Measurements from ENCODE around the gene IFNA14. TPM values are rescaled to one million over a fixed set of nuclear protein-coding genes. Genes with fewer than 3 reads are reported as not detected.
"Not testable (repeated sequence)": the region's sequence is repeated elsewhere in the genome, so short reads cannot be mapped to it uniquely, and the experiment has no call there.

The IFNA14 gene
- total and polyA plus RNA-seq, 2 donors (not counting 1 experiment from before 2014, with no cell fraction given) = not detected

DNA sequence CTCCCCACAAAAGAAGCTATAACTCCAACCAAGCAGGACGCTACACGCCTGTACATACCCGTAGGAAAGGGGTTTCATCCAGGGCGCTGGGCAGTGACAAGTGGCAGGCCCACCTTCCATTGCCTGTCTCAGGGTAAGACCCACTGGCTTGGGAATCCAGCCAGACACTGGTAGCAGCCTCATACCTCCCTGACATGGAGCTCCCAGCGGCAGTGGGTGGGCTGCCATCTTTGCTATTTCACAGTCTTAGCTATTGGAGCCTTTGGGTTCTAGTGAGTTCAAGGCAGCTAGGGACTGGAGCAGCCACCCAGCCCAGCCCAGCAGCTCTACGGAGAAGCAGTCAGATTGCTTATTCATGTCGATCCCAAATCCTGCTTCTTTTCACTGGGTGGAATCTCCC, 29.5 kb downstream of the IFNA14 start:
- intact Hi-C loops (cut with micrococcal nuclease) = no loop called here
- Histone ChIP-seq H3K9ac (ENCODE audit: low read length) (no peak overlapping the region), H3K79me2 (ENCODE audit: control insufficient read depth, insufficient read depth, low read length) (no peaks in the 10 kb centered on the region), H2AFZ (ENCODE audit: insufficient read depth, low read depth, low read length, poor library complexity, severe bottlenecking) (no peak overlapping the region), H3K9me3 (ENCODE audit: control extremely low read depth in 1 of 3, control insufficient read depth in 2 of 3, insufficient read depth in 1 of 3, low read length in 2 of 3) (no peaks in the 10 kb centered on the region), H3K36me3 (replicated peaks in 1 of 2; ENCODE audit: control extremely low read depth in 1 of 2, control insufficient read depth in 1 of 2, extremely low read depth in 1 of 2, insufficient read depth in 2 of 2, low read length in 1 of 2) (no peaks in the 10 kb centered on the region), H3K4me3 (ENCODE audit: control extremely low read depth in 1 of 5, extremely low read depth in 1 of 5, insufficient read depth in 1 of 5, low read depth in 2 of 5, low read length in 4 of 5) (no peak overlapping the region), H3K4me2 (replicated peaks; ENCODE audit: low read depth, low read length, poor library complexity, severe bottlenecking) (no peak overlapping the region), H3K27ac (ENCODE audit: low read length in 2 of 2) (no peak overlapping the region), H3K4me1 (ENCODE audit: control insufficient read depth in 2 of 2, insufficient read depth in 2 of 2, low read length in 2 of 2) (no peaks in the 10 kb centered on the region), H3K27me3 (replicated peaks in 1 of 4; ENCODE audit: control extremely low read depth in 1 of 4, control insufficient read depth in 3 of 4, insufficient read depth in 4 of 4, low read length in 3 of 4) (peaks cover 0 to 5% (median 0%) of the 10 kb centered on the region in 4 experiments), H4K20me1 (ENCODE audit: control insufficient read depth, insufficient read depth, low read length, poor library complexity, severe bottlenecking) (no peaks in the 10 kb centered on the region)
- no peak overlapping the region for H3K27ac Mint-ChIP-seq
- DNase-seq (no peak), ATAC-seq (ENCODE audit: low read depth) (no peak)
- H3K9me3 Mint-ChIP-seq (ENCODE audit: insufficient read depth) = no peaks in the 10 kb centered on the region
- H3K27me3 Mint-ChIP-seq = peaks cover 13% of the 10 kb centered on the region
- TF ChIP-seq EZH2 (IDR thresholded peaks at IDR 0.05; ENCODE audit: borderline replicate concordance, insufficient read depth, low read depth, low read length, poor library complexity, severe bottlenecking) = no peak
- TF ChIP-seq, protein P1, sequence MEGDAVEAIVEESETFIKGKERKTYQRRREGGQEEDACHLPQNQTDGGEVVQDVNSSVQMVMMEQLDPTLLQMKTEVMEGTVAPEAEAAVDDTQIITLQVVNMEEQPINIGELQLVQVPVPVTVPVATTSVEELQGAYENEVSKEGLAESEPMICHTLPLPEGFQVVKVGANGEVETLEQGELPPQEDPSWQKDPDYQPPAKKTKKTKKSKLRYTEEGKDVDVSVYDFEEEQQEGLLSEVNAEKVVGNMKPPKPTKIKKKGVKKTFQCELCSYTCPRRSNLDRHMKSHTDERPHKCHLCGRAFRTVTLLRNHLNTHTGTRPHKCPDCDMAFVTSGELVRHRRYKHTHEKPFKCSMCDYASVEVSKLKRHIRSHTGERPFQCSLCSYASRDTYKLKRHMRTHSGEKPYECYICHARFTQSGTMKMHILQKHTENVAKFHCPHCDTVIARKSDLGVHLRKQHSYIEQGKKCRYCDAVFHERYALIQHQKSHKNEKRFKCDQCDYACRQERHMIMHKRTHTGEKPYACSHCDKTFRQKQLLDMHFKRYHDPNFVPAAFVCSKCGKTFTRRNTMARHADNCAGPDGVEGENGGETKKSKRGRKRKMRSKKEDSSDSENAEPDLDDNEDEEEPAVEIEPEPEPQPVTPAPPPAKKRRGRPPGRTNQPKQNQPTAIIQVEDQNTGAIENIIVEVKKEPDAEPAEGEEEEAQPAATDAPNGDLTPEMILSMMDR (IDR thresholded peaks at IDR 0.05) = no peak
- 96% methylated on average over 7 of the region's 7 CpGs for WGBS (ENCODE audit: insufficient coverage)
- CTCF ChIA-PET = interaction anchor here (1.5 to 1.6 kb wide), 2 partner anchors 25 to 108 kb away, joined by 3 to 4 read pairs; no protein-coding TSS in a partner anchor
- peaks cover 2% of the 10 kb centered on the region for H3K4me1 Mint-ChIP-seq
- H3K4me3 Mint-ChIP-seq = no peak overlapping the region
- POLR2A ChIA-PET = no interaction called here

DNA sequence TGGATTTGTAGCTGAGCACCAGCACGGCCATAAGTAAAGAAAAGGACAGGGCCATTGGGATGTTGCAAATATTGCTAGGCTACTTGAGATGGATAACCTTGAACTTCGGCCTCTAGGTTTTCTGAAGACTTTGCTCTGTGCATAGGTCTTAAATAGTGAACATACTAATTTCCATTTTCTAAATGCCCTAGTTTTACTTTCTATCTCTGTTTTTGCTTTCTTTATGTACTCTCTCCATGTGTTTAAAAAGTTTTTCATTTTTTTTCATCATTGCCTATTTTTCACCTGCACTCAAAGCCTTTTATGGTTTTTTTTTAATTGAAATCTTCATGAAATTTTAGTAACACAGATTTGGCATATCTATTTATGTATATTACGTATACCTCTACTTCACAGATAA, 32.8 kb downstream of the IFNA14 start, which contains the start of gene IFNA10:
TSS of gene IFNA10 (minus strand) at position 101 of the 400 bp plus-strand sequence. CDS start at position 55, 46 bp downstream.
- H3K4me1 ChIP-seq (ENCODE audit: control insufficient read depth in 2 of 2, insufficient read depth in 2 of 2, low read length in 2 of 2); H3K9me3 ChIP-seq (ENCODE audit: control extremely low read depth in 1 of 3, control insufficient read depth in 2 of 3, insufficient read depth in 1 of 3, low read length in 2 of 3); H3K27me3 ChIP-seq (replicated peaks in 1 of 4; ENCODE audit: control extremely low read depth in 1 of 4, control insufficient read depth in 3 of 4, insufficient read depth in 4 of 4, low read length in 3 of 4); H3K9ac ChIP-seq (ENCODE audit: low read length); DNase-seq; POLR2A ChIA-PET; H3K36me3 ChIP-seq (replicated peaks in 1 of 2; ENCODE audit: control extremely low read depth in 1 of 2, control insufficient read depth in 1 of 2, extremely low read depth in 1 of 2, insufficient read depth in 2 of 2, low read length in 1 of 2); ATAC-seq (ENCODE audit: low read depth); H3K79me2 ChIP-seq (ENCODE audit: control insufficient read depth, insufficient read depth, low read length); H2AFZ ChIP-seq (ENCODE audit: insufficient read depth, low read depth, low read length, poor library complexity, severe bottlenecking); H3K4me1 Mint-ChIP-seq; H3K4me2 ChIP-seq (replicated peaks; ENCODE audit: low read depth, low read length, poor library complexity, severe bottlenecking); H3K4me3 Mint-ChIP-seq; intact Hi-C loops (cut with micrococcal nuclease); H3K27ac ChIP-seq (ENCODE audit: low read length in 2 of 2); H3K4me3 ChIP-seq (ENCODE audit: control extremely low read depth in 1 of 5, extremely low read depth in 1 of 5, insufficient read depth in 1 of 5, low read depth in 2 of 5, low read length in 4 of 5); H3K9me3 Mint-ChIP-seq (ENCODE audit: insufficient read depth); CTCF ChIA-PET; H3K27ac Mint-ChIP-seq; H4K20me1 ChIP-seq (ENCODE audit: control insufficient read depth, insufficient read depth, low read length, poor library complexity, severe bottlenecking): not testable (repeated sequence)
- H3K27me3 Mint-ChIP-seq = peaks cover 17% of the 10 kb centered on the region
- no CpG with 5 or more reads among the region's 3 CpGs for WGBS (ENCODE audit: insufficient coverage)

Measured in B cell (primary cell).